A673 (cell line): ENCODE measurements around the gene CNTN6. TPM values are rescaled to one million over a fixed set of nuclear protein-coding genes. Genes with fewer than 3 reads are reported as not detected.

ENCODE experiments used
- BruUV-seq: library from RNA; stranded (reverse); fragments of 400-500 nt; replicated peaks from 2 replicates; lab custom pipeline; 2021; lab: Mats Ljungman, UMichigan
- CTCF ChIA-PET: fragments of 300-600 bp; sonication (Branson Sonifier 250); formaldehyde crosslinking; loops from one replicate; lab custom pipeline; 2022; ENCODE audit warnings: antibody characterized with exemption; lab: Charles Lee
- POLR2A ChIA-PET: fragments of 300-600 bp; sonication (Branson Sonifier 250); formaldehyde crosslinking; loops from one replicate; lab custom pipeline; 2022; ENCODE audit warnings: antibody characterized with exemption; ENCODE audit not compliant: low non-redundant PET; lab: Charles Lee
- DNase-seq: peaks from one replicate; pipeline ENCODE4 v3.0.0-alpha.2; 2015; ENCODE audit warnings: low spot score
- H3K27ac ChIP-seq: fragments of 200-600 bp; sonication (generic); 2 replicates; pipeline ENCODE4 v1.5.1; 2016; ENCODE audit warnings: mixed run types, low read depth, mild to moderate bottlenecking, mixed read lengths, antibody characterized with exemption, low read length; ENCODE audit not compliant: poor library complexity, severe bottlenecking
- H3K27me3 ChIP-seq: fragments of 200-600 bp; sonication (generic); replicated peaks from 2 replicates; pipeline ENCODE4 v1.6.1; 2017; ENCODE audit warnings: mixed run types, low read depth, mild to moderate bottlenecking, mixed read lengths, antibody characterized with exemption, low read length; ENCODE audit not compliant: insufficient read depth, poor library complexity
- H3K36me3 ChIP-seq: fragments of 200-600 bp; sonication (generic); 2 replicates; pipeline ENCODE4 v1.6.1; 2016; ENCODE audit warnings: mixed run types, mild to moderate bottlenecking, mixed read lengths, antibody characterized with exemption, low read length; ENCODE audit not compliant: insufficient read depth, poor library complexity, severe bottlenecking
- H3K4me1 ChIP-seq: fragments of 200-600 bp; sonication (generic); 2 replicates; pipeline ENCODE4 v1.6.1; 2017; ENCODE audit warnings: mixed run types, mild to moderate bottlenecking, mixed read lengths, antibody characterized with exemption, low read length; ENCODE audit not compliant: insufficient read depth, poor library complexity, severe bottlenecking
- H3K4me3 ChIP-seq: fragments of 200-600 bp; sonication (generic); 2 replicates; pipeline ENCODE4 v1.5.1; 2016; ENCODE audit warnings: low read depth, mixed run types, mild to moderate bottlenecking, mixed read lengths, low read length; ENCODE audit not compliant: poor library complexity, severe bottlenecking
- H3K9me3 ChIP-seq: fragments of 200-600 bp; sonication (generic); 2 replicates; pipeline ENCODE4 v1.6.1; 2016; ENCODE audit warnings: mixed run types, low read depth, mild to moderate bottlenecking, mixed read lengths, antibody characterized with exemption, low read length; ENCODE audit not compliant: poor library complexity, severe bottlenecking
- CTCF ChIP-seq: fragments of 300-800, 200-600 bp; sonication (generic); conservative IDR thresholded peaks from 2 replicates; pipeline ENCODE4 v1.5.1; 2017; ENCODE audit warnings: low read depth, mild to moderate bottlenecking, antibody characterized with exemption, low read length, moderate library complexity, mixed read lengths
- EZH2 ChIP-seq: fragments of 200-600 bp; sonication (generic); IDR thresholded peaks from 2 replicates; pipeline ENCODE4 v1.6.1; 2017; ENCODE audit warnings: borderline replicate concordance, low read depth, mild to moderate bottlenecking, mixed read lengths, antibody characterized with exemption, low read length; ENCODE audit not compliant: poor library complexity, severe bottlenecking
- intact Hi-C: fragments of 100-400 bp; cut with micrococcal nuclease; formaldehyde crosslinking; loops from one replicate; pipeline ENCODE4 v1.10.0; 2022; ENCODE audit not compliant: unreplicated experiment
- total RNA-seq: library from RNA; stranded (reverse); gene quantifications from 2 replicates; pipeline ENCODE4 v1.2.3, GENCODE V29; 2021

The CNTN6 gene
- total RNA-seq, 1 experiment from 2014 or later, result 0.28 TPM

GRCh38 chr3:1191026-1191425 lies 98.2 kb downstream of the CNTN6 start:
- no peak overlapping the region for H3K4me3 ChIP-seq
- ChIA-PET CTCF (no interaction called here), POLR2A (no interaction called here)
- no peaks in the 10 kb centered on the region for H3K9me3 ChIP-seq
- TF ChIP-seq EZH2 (no peak), CTCF (no peak)
- no peak for DNase-seq
- H3K27me3 ChIP-seq, result no peaks in the 10 kb centered on the region
- no TSS peak for BruUV-seq
- H3K27ac ChIP-seq, result no peak overlapping the region
- H3K4me1 ChIP-seq, result no peaks in the 10 kb centered on the region
- intact Hi-C loops, result no loop called here
- no peaks in the 10 kb centered on the region for H3K36me3 ChIP-seq

GRCh38 chr3:1195947-1196346 lies 103.1 kb downstream of the CNTN6 start:
- no TSS peak for BruUV-seq
- ChIA-PET POLR2A (no interaction called here), CTCF (no interaction called here)
- Histone ChIP-seq H3K36me3 (no peaks in the 10 kb centered on the region), H3K9me3 (no peaks in the 10 kb centered on the region), H3K27me3 (no peaks in the 10 kb centered on the region), H3K4me3 (no peak overlapping the region), H3K27ac (no peak overlapping the region), H3K4me1 (no peaks in the 10 kb centered on the region)
- no peak for DNase-seq
- intact Hi-C loops, result no loop called here
- TF ChIP-seq CTCF (no peak), EZH2 (no peak)

- ChIA-PET POLR2A (no interaction called here), CTCF (no interaction called here)
- no peak overlapping the region for H3K27ac ChIP-seq
- intact Hi-C loops, result no loop called here
- H3K4me3 ChIP-seq, result no peak overlapping the region
- no peak for TF ChIP-seq CTCF
- no peak for TF ChIP-seq EZH2
- H3K27me3 ChIP-seq, result no peaks in the 10 kb centered on the region
- no peaks in the 10 kb centered on the region for H3K9me3 ChIP-seq
- no peaks in the 10 kb centered on the region for H3K4me1 ChIP-seq
- no peak for DNase-seq
- H3K36me3 ChIP-seq, result no peaks in the 10 kb centered on the region
- no TSS peak for BruUV-seq
Measured at GRCh38 chr3:1197051-1197450, 104.2 kb downstream of the CNTN6 start.
